Calu3 (cell line): Measurements from ENCODE around the gene SESN3. TPM values are rescaled to one million over a fixed set of nuclear protein-coding genes. Genes with fewer than 3 reads are reported as not detected.

ENCODE experiments used
- BruUV-seq: library from RNA; stranded (reverse); fragments of 400-500 nt; replicated peaks from 2 replicates; lab custom pipeline; 2021; lab: Mats Ljungman, UMichigan
- CTCF ChIA-PET: fragments of 300-600 bp; sonication (Branson Sonifier 250); formaldehyde crosslinking; loops from one replicate; lab custom pipeline; 2022; ENCODE audit warnings: antibody characterized with exemption; lab: Charles Lee
- DNase-seq: peaks from one replicate; pipeline ENCODE4 v3.0.0; 2022
- H3K27ac Mint-ChIP-seq: one replicate; pipeline ENCODE4 v1.8.0; 2022; ENCODE audit warnings: mixed read lengths; ENCODE audit not compliant: unreplicated experiment
- H3K27me3 Mint-ChIP-seq: one replicate; pipeline ENCODE4 v1.8.0; 2022; ENCODE audit warnings: mixed read lengths; ENCODE audit not compliant: unreplicated experiment
- H3K36me3 Mint-ChIP-seq: one replicate; pipeline ENCODE4 v1.8.0; 2022; ENCODE audit warnings: mild to moderate bottlenecking, moderate library complexity, mixed read lengths; ENCODE audit not compliant: insufficient read depth, unreplicated experiment
- H3K4me1 Mint-ChIP-seq: one replicate; pipeline ENCODE4 v1.8.0; 2022; ENCODE audit warnings: mild to moderate bottlenecking, low read depth, mixed read lengths; ENCODE audit not compliant: unreplicated experiment
- H3K4me3 Mint-ChIP-seq: one replicate; pipeline ENCODE4 v1.8.0; 2022; ENCODE audit warnings: mild to moderate bottlenecking, low read depth, moderate library complexity, mixed read lengths; ENCODE audit not compliant: unreplicated experiment
- H3K9me3 Mint-ChIP-seq: one replicate; pipeline ENCODE4 v1.8.0; 2022; ENCODE audit warnings: low read depth, mixed read lengths; ENCODE audit not compliant: unreplicated experiment
- CTCF ChIP-seq: fragments of 200-600 bp; IDR thresholded peaks from one replicate; pipeline ENCODE4 v1.8.0; 2022; ENCODE audit warnings: antibody characterized with exemption; ENCODE audit not compliant: unreplicated experiment
- intact Hi-C: fragments of 100-400 bp; cut with micrococcal nuclease; formaldehyde crosslinking; loops from one replicate; pipeline ENCODE4 v1.10.0; 2022; ENCODE audit not compliant: unreplicated experiment
- total RNA-seq: library from RNA; stranded (reverse); gene quantifications from 2 replicates; pipeline ENCODE4 v1.2.3, GENCODE V29; 2022

The SESN3 gene
- total RNA-seq, 1 experiment from 2014 or later = 5.6 TPM

GRCh38 chr11:95144313-95145235 lies 86.4 kb downstream of the SESN3 start:
- Mint-ChIP-seq H3K27ac (no peak overlapping the region), H3K4me3 (no peak overlapping the region), H3K36me3 (peaks cover 8% of the 10 kb centered on the region), H3K27me3 (no peaks in the 10 kb centered on the region), H3K9me3 (no peaks in the 10 kb centered on the region), H3K4me1 (peaks cover 28% of the 10 kb centered on the region)
- CTCF ChIA-PET = no interaction called here
- BruUV-seq = no TSS peak
- intact Hi-C loops = loop anchor here (5.0 kb wide), 1 partner anchor 167 kb away; no protein-coding TSS in a partner anchor
- no peak for DNase-seq
- TF ChIP-seq CTCF = no peak

GRCh38 chr11:95143106-95143681 lies 87.8 kb downstream of the SESN3 start:
- Mint-ChIP-seq H3K9me3 (no peaks in the 10 kb centered on the region), H3K27ac (no peak overlapping the region), H3K36me3 (peaks cover 5% of the 10 kb centered on the region), H3K27me3 (no peaks in the 10 kb centered on the region), H3K4me3 (no peak overlapping the region), H3K4me1 (peaks cover 14% of the 10 kb centered on the region)
- CTCF ChIA-PET = interaction anchor here (0.6 kb wide), 1 partner anchor 22 kb away, joined by 3 read pairs; no protein-coding TSS in a partner anchor
- no peak for TF ChIP-seq CTCF
- BruUV-seq = no TSS peak
- DNase-seq = no peak
- intact Hi-C loops = no loop called here

GRCh38 chr11:95142431-95142830 lies 88.6 kb downstream of the SESN3 start:
- Mint-ChIP-seq H3K27me3 (no peaks in the 10 kb centered on the region), H3K36me3 (peaks cover 5% of the 10 kb centered on the region)

More at GRCh38 chr11:95142431-95142830, 88.6 kb downstream of the SESN3 start:
- CTCF ChIA-PET = interaction anchor here (0.6 kb wide), 1 partner anchor 21 kb away, joined by 3 read pairs; no protein-coding TSS in a partner anchor
- no peak for TF ChIP-seq CTCF
- intact Hi-C loops = no loop called here
- Mint-ChIP-seq H3K4me3 (no peak overlapping the region), H3K27ac (no peak overlapping the region), H3K9me3 (no peaks in the 10 kb centered on the region), H3K4me1 (peaks cover 7% of the 10 kb centered on the region)
- DNase-seq = no peak
- no TSS peak for BruUV-seq
